ENCODE results near the gene SPATA31C1.

- TF ChIP-seq CTCF (IDR thresholded peaks at IDR 0.05; ENCODE audit: low read length) (no peak), EZH2phosphoT487 (IDR thresholded peaks at IDR 0.05; ENCODE audit: low read length) (no peak)
Measured at GRCh38 chr9:87954230-87954629, 36.5 kb downstream of the SPATA31C1 start.

Data from MM.1S (cell line).